Ramos (cell line): Measurements from ENCODE around the gene DENND2D.

Experiments
- in situ Hi-C: fragments of 300-500 bp; cut with MboI; formaldehyde crosslinking; loops from one replicate; pipeline ENCODE4 v1.14.3; 2022; ENCODE audit warnings: low sequenced_read_pairs; ENCODE audit not compliant: unreplicated experiment

DENND2D gene

DNA sequence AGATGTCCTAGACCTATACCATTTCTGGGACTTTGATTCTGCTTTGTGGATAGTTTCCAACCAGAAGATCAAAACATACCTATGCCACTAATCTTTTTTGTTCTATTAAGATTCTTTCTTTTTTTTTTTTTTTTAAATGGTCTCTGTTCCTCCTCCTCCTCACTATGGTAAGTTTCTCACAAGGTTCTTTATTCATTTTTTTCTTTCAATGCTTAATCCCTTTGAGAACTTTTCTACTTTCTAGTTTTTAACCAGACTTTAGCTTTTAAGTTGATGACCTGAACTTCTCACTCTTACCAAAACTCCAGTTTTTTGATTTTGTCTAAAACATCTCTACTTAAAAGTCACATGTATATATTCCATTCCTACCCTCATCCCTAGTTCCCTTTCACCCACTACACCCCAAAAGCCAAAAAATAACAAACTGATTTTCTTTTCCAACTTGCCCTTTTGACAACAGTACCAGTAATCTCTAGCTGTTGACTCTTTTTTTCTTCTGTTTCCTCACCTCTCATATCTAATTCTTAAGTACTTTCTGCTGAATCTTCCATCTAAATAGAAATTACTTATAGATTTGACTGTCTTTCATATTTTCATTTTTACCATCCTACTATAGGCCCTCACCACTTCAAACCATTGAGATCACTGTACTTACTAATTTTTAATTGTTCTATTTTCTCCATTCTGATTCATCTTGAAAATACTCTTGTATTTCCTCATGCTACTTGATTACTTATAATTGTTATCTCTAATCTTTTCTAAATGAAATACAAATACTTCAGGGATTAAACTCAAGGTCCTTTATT, 54.3 kb downstream of the DENND2D start:
- in situ Hi-C loops = no loop called here

DNA sequence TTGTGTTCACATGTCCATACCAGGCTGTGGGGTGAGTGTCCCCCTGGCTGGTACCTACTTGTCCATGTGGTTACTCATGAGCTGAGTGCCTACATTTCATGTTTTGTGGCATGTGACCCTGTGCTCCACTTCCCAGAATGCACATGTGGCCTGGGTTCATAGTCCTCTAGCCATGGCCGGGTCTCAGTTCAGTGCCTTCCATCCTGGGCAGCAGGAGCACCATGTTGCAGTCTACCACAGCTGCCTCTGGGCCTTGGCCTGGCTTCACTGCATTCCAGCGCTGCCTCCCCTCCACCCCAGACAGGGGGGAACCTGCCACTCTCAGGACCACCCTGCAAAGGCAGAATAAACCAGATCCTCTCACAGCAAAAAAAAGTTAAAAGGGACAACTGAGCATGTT, 54.9 kb downstream of the DENND2D start:
- in situ Hi-C loops = no loop called here

- in situ Hi-C loops = no loop called here
Observed at GRCh38 chr1:111142356-111142975, 58.0 kb downstream of the DENND2D start.

DNA sequence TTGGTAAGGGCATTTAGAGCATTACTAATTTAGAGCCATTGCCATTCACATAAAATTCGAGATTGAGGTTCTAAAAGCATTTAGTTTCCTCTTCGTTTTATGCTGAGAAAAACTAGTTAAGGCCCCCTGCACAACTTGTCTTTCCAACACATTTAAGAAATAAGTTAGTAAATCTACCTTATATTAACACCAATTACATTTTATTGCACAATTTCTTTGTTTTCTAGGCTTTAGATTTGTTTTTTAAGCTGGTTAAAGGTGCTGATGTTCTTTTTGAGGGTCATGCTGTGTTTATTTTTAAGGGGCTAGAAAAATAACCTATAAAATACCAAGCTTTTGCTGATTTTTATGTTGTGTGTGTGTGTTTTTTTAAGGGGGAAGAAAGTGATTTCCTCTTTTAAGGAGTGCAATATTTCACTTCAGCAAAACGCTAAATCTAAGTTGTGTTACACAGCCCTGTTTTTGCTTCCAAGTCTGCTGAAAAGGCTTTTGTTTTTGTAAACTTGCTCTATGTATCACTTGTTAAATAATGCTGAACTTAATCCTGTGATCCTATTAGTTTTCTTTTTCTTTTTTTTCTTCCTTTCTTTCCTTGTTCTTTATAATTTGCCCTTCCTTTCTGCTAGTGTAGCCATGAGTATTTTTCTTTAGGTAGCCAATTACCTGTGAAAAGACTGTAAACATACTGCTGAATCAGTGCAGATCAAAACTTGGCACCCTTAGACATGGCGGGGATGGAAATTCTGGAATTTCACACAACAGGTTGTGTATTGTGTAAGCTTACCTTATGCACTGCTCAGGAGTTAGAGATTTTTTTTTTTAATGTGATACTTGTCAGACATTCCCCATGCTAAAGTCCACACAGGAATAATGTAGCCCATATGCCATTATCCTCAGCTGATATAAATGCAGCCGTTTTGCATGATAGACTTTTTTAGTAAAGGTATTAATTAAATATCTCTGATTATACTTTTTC, 58.9 kb downstream of the DENND2D start:
- in situ Hi-C loops = no loop called here

GRCh38 chr1:111140680-111140967, 59.8 kb downstream of the DENND2D start:
- in situ Hi-C loops = no loop called here

DNA sequence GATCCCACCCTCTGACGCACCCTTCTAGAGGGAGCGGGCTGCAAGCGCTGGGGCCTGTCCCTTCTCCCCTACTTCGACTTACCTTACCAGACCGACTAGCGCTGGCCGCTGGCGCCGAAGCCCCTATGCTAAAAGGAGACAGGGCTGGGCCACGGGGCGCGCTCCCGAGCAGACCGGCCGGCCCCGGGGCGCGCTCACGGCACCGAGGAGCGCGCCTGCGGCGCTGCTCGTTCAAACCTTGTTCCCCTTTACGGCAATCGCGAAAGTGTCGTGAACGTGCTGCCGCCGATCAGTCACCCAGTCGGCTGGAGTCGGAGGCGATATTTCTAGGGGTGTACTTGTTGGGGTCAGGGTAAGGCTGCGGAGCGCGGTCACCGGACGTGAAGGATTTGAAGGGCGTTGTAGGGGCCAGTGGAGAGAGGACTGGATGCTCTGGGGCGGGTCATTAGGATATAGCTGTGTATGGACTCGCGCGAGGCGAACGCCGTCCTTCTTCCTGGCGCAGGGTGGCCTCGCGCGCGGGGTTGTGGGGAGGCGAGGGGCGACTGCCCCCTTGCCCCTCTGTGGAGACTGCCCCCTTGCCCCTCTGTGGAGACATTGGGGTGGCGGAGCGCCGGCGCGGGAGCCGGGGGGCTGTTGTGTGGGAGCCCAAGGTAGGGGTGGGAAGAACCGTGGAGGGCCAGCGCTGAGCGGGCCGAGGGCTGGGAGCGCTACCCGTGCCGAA, 60.3 kb downstream of the DENND2D start, which contains the start of the genes CEPT1 and DRAM2:
TSS of gene CEPT1 (plus strand) at position 268 of the 724 bp plus-strand sequence. CDS start 7,492 bp downstream, outside the sequence.
TSS of gene DRAM2 (minus strand) at position 138 of the 724 bp plus-strand sequence. CDS start 8,539 bp downstream, outside the sequence.
- in situ Hi-C loops = no loop called here

DNA sequence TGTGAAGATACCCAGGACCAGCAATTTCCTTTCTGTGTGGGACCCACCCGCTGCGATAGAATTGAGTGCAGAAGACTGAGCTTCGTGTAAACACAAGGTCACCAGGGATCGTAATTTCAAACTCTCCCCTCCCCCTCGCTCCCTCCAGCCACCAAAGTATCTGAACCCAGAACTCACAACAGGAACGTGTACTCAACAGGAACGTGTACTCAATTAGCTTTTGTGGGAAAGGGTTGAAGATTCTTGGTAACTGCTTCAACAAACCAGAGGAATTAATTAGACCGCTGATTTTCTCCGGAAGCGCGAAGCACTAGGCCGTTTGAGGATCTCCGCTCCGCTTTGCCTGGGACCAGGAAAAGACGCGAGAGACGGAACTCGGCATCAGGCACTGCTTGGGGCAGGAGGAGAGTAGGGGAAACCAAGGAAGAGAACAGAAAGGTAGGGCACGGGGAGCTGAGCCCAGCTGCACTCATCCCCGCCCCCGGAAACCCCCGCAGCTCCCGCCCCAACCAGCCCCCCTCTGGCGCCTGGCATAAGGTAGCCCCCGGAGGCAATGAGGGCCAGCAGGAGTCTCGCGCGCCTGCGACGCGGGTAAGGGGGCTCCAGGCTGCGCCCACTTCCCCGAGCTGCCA, 61.0 kb downstream of the DENND2D start:
- in situ Hi-C loops = no loop called here
